Left lung (tissue), 10 donors: ENCODE data around the gene TTC7B. TPM values are rescaled to one million over a fixed set of nuclear protein-coding genes. Genes with fewer than 3 reads are reported as not detected.

Experiments used
- ATAC-seq: fragments of 200-7000 bp; cut with Tn5 transposase; one replicate; pipeline ENCODE4 v1.9.1; 2020; ENCODE audit warnings: moderate library complexity
- DNase-seq, 4 donors: peaks; one replicate each; pipeline ENCODE4 v3.0.0-alpha.2; 2013 to 2020
- H3K27ac ChIP-seq, 2 donors: fragments of 200-600 bp; sonication (generic) in 1 of 2; one replicate each; pipeline versions ENCODE4 v1.5.0 to v1.8.0; 2020 to 2021
- H3K27me3 ChIP-seq, 2 donors: fragments of 200-600 bp; sonication (generic) in 1 of 2; one replicate each; pipeline versions ENCODE4 v1.5.0 to v1.8.0; 2020 to 2021
- H3K36me3 ChIP-seq, 2 donors: fragments of 200-600 bp; sonication (generic) in 1 of 2; one replicate each; pipeline versions ENCODE4 v1.5.0 to v1.8.0; 2020 to 2021
- H3K4me1 ChIP-seq, 2 donors: fragments of 200-600 bp; one replicate each; pipeline ENCODE4 v1.8.0; 2021
- H3K4me3 ChIP-seq, 2 donors: fragments of 200-600 bp; sonication (generic) in 1 of 2; one replicate each; pipeline versions ENCODE4 v1.5.0 to v1.8.0; 2020 to 2021; ENCODE audit warnings: mild to moderate bottlenecking in 1 of 2
- H3K9me3 ChIP-seq, 2 donors: fragments of 200-600 bp; sonication (generic) in 1 of 2; one replicate each; pipeline versions ENCODE4 v1.5.0 to v1.8.0; 2020 to 2021
- CTCF ChIP-seq, 2 donors: fragments of 200-600 bp; sonication (generic) in 1 of 2; IDR thresholded peaks; one replicate each; pipeline versions ENCODE4 v1.5.0 to v1.8.0; 2021; ENCODE audit warnings: antibody characterized with exemption in 2 of 2
- intact Hi-C, 2 donors: fragments of 100-400 bp; cut with DNase I; formaldehyde crosslinking; loops; one replicate each; pipeline versions ENCODE4 v1.11.2 to v1.14.2; 2022
- polyA plus RNA-seq, 6 donors: library from polyadenylated mRNA; unstranded; fragments of 120-200 nt; gene quantifications; one replicate each; pipeline ENCODE4 v1.2.1, GENCODE V29; 2013; ENCODE audit not compliant: insufficient read length in 6 of 6
- total RNA-seq, 2 donors: library from RNA; stranded (reverse); fragmentation: NEBNext Ultra II Directional; extraction: Animal tissue kit (Norgen Biotek cat#: 25700); gene quantifications; one replicate each; pipeline ENCODE4 v1.2.1, GENCODE V29; 2021
- donor health status: DM: no; HTN: yes; CAD: no.
- donor health status: DM: no; HTN: no; CAD: no.

TTC7B gene
- total and polyA plus RNA-seq, 8 donors, result 26.8 to 47.5 (median 39.5) TPM

- ATAC-seq (no peak), DNase-seq (peak in 1 of 4 donors; percentile 66)
- no peak for TF ChIP-seq CTCF (IDR thresholded peaks at IDR 0.05)
- H3K4me1 ChIP-seq, result peaks cover 0 to 4% of the 10 kb centered on the region in 2 donors
- H3K9me3 ChIP-seq, result no peaks in the 10 kb centered on the region
- intact Hi-C loops, result no loop called here
- H3K4me3 ChIP-seq, result no peak overlapping the region
- no peaks in the 10 kb centered on the region for H3K27me3 ChIP-seq
- H3K36me3 ChIP-seq, result peaks cover 0 to 6% of the 10 kb centered on the region in 2 donors
- no peak overlapping the region for H3K27ac ChIP-seq
Observed at GRCh38 chr14:90651271-90651804, 164.9 kb downstream of the TTC7B start.

DNA sequence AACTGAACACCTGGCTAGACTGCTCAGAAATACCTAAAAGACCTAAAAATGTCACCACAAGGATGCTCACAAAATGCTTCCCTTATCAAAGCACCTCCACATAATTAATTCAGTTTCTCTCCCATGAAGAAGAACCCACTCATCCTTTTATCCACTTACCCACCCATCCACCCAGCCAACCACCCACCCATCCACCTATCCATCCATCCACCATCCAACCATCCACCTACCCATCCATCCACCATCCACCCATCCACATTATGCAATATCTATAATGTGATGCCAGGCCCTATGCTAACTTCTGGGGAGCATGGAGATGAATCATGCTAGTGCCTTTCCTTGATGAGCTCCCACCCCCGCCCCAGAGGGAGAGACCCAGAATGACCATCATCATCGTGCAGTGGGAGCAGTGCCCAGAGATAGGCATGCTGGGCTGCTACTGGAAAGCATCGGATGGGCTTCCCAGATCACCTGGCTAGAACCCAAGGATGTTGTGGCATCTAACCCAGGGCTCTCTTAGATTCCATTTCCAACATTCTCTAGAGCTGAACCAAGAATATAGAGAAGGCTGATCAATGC, 166.6 kb downstream of the TTC7B start:
- Histone ChIP-seq H3K9me3 (no peaks in the 10 kb centered on the region), H3K4me1 (peaks cover 8 to 21% of the 10 kb centered on the region in 2 donors), H3K27me3 (no peaks in the 10 kb centered on the region), H3K4me3 (no peak overlapping the region), H3K36me3 (peaks cover 0 to 8% of the 10 kb centered on the region in 2 donors), H3K27ac (no peak overlapping the region)
- intact Hi-C loops, result no loop called here
- DNase-seq (no peak), ATAC-seq (no peak)
- no peak for TF ChIP-seq CTCF (IDR thresholded peaks at IDR 0.05)

GRCh38 chr14:90649083-90649482, 167.1 kb downstream of the TTC7B start:
- H3K36me3 ChIP-seq, result peaks cover 0 to 4% of the 10 kb centered on the region in 2 donors
- peaks cover 10 to 26% of the 10 kb centered on the region in 2 donors for H3K4me1 ChIP-seq
- H3K9me3 ChIP-seq, result no peaks in the 10 kb centered on the region
- TF ChIP-seq CTCF (IDR thresholded peaks at IDR 0.05), result no peak
- intact Hi-C loops, result no loop called here
- DNase-seq (no peak), ATAC-seq (no peak)
- no peak overlapping the region for H3K4me3 ChIP-seq
- H3K27me3 ChIP-seq, result no peaks in the 10 kb centered on the region
- H3K27ac ChIP-seq, result no peak overlapping the region

DNA sequence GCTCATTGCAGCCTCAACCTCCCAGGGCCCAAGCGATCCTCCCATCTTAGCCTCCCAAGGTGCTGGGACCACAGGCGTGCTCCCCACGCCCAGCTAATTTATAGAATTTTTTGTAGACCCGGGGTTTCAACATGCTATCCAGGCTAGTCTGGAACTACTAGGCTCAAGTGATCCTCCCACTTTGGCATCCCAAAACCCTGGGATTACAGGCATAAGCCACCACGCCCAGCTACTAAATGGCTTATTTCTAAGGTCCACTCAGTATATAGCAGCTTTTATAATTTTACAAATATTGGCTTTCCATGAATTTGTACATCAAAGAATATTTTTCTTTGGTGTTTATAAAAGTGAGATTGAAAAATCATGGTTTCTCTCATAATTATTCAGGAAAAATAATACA, 167.8 kb downstream of the TTC7B start:
- no peak overlapping the region for H3K27ac ChIP-seq
- H3K36me3 ChIP-seq, result peaks cover 0 to 4% of the 10 kb centered on the region in 2 donors
- peaks cover 10 to 26% of the 10 kb centered on the region in 2 donors for H3K4me1 ChIP-seq
- intact Hi-C loops, result no loop called here
- H3K9me3 ChIP-seq, result no peaks in the 10 kb centered on the region
- no peak overlapping the region for H3K4me3 ChIP-seq
- H3K27me3 ChIP-seq, result no peaks in the 10 kb centered on the region
- no peak for DNase-seq
- no peak for ATAC-seq
- no peak for TF ChIP-seq CTCF (IDR thresholded peaks at IDR 0.05)

- Histone ChIP-seq H3K9me3 (no peaks in the 10 kb centered on the region), H3K4me3 (no peak overlapping the region), H3K27ac (peak overlapping the region; percentile 3 to 42), H3K4me1 (peaks cover 10 to 26% of the 10 kb centered on the region in 2 donors), H3K36me3 (peaks cover 0 to 4% of the 10 kb centered on the region in 2 donors), H3K27me3 (no peaks in the 10 kb centered on the region)
- TF ChIP-seq CTCF (IDR thresholded peaks at IDR 0.05), result no peak
- ATAC-seq, result no peak
- DNase-seq, result no peak
- intact Hi-C loops, result no loop called here
Observed at GRCh38 chr14:90647473-90648005, 168.7 kb downstream of the TTC7B start.
